HepG2 (cell line): ENCODE measurements around the gene GGA1. TPM values are rescaled to one million over a fixed set of nuclear protein-coding genes. Genes with fewer than 3 reads are reported as not detected.

Experiments used
- ELF1 ChIP-seq: sonication (generic); formaldehyde crosslinking; IDR thresholded peaks from 2 replicates; pipeline ENCODE4 v1.4.0; 2020; ENCODE audit warnings: missing genetic modification reagents
- GATAD2A ChIP-seq: IDR thresholded peaks from 2 replicates; pipeline ENCODE4 v1.6.1; 2016
- HOXD1 ChIP-seq: sonication (generic); formaldehyde crosslinking; IDR thresholded peaks from 2 replicates; pipeline ENCODE4 v1.5.0; 2020; ENCODE audit warnings: missing genetic modification reagents
- JUND ChIP-seq: sonication (generic); formaldehyde crosslinking; IDR thresholded peaks from 2 replicates; pipeline ENCODE4 v1.8.0; 2022; ENCODE audit warnings: mild to moderate bottlenecking, missing genetic modification reagents
- LRRFIP1 ChIP-seq: sonication (generic); formaldehyde crosslinking; conservative IDR thresholded peaks from 2 replicates; pipeline ENCODE4 v1.4.0; 2020; ENCODE audit warnings: missing genetic modification reagents
- MBD4 ChIP-seq: IDR thresholded peaks from 2 replicates; pipeline ENCODE4 v1.6.1; 2012; ENCODE audit warnings: low read length, inconsistent platforms, borderline replicate concordance
- NFKBIZ ChIP-seq: IDR thresholded peaks from 2 replicates; pipeline ENCODE4 v1.6.1; 2018; ENCODE audit warnings: missing genetic modification reagents, missing compliant biosample characterization
- NR2F1 ChIP-seq, 2 experiments: fragments of 450-650 bp in 1 of 2; formaldehyde crosslinking in 1 of 2; IDR thresholded peaks; 2 replicates each; pipeline versions ENCODE4 v1.5.0 to v1.6.1; 2016 to 2020; ENCODE audit warnings: mild to moderate bottlenecking in 1 of 2, missing compliant biosample characterization in 1 of 2, missing genetic modification reagents in 1 of 2, moderate library complexity in 1 of 2
- PRMT3 ChIP-seq: sonication (generic); formaldehyde crosslinking; IDR thresholded peaks from 2 replicates; pipeline ENCODE4 v1.8.1; 2022; ENCODE audit warnings: low read depth, mild to moderate bottlenecking, moderate library complexity, missing genetic modification reagents, borderline replicate concordance
- RXRB ChIP-seq: IDR thresholded peaks from 2 replicates; pipeline ENCODE4 v1.6.1; 2016; ENCODE audit warnings: borderline replicate concordance, missing genetic modification reagents, missing compliant biosample characterization
- SMAD1 ChIP-seq: sonication (generic); formaldehyde crosslinking; IDR thresholded peaks from 2 replicates; pipeline ENCODE4 v1.4.0; 2020; ENCODE audit warnings: missing genetic modification reagents, low read depth, mild to moderate bottlenecking, borderline replicate concordance
- WIZ ChIP-seq: sonication (generic); formaldehyde crosslinking; IDR thresholded peaks from 2 replicates; pipeline ENCODE4 v1.5.1; 2020; ENCODE audit warnings: mild to moderate bottlenecking, missing genetic modification reagents
- ZFP37 ChIP-seq: sonication (generic); formaldehyde crosslinking; IDR thresholded peaks from 2 replicates; pipeline ENCODE4 v1.4.0; 2020; ENCODE audit warnings: missing genetic modification reagents, borderline replicate concordance
- ZNF512 ChIP-seq: sonication (generic); formaldehyde crosslinking; IDR thresholded peaks from 2 replicates; pipeline ENCODE4 v1.4.0; 2020; ENCODE audit warnings: mild to moderate bottlenecking, missing genetic modification reagents
- ZNF598 ChIP-seq: sonication (generic); formaldehyde crosslinking; IDR thresholded peaks from 2 replicates; pipeline ENCODE4 v1.5.1; 2020; ENCODE audit warnings: mild to moderate bottlenecking, missing genetic modification reagents, borderline replicate concordance
- ZNF724P ChIP-seq: sonication (generic); formaldehyde crosslinking; IDR thresholded peaks from 2 replicates; pipeline ENCODE4 v1.8.0; 2022; ENCODE audit warnings: missing genetic modification reagents, borderline replicate concordance
- polyA plus RNA-seq, 8 experiments: library from polyadenylated mRNA; depleted of rRNA in 3 of 8; stranded (reverse) in 7 of 8; unstranded in 1 of 8; fragments of >200 nt; fragmentation: Illumina TruSeq in 4 of 8; extraction: Trizol in 4 of 8; gene quantifications; 2 replicates each; pipeline versions ENCODE4 v1.2.1 to v1.2.3, GENCODE V29; 2011 to 2016; ENCODE audit warnings: low read depth in 4 of 8, missing spikeins in 1 of 8, mixed read lengths in 1 of 8; ENCODE audit not compliant: insufficient read depth in 1 of 8
- total RNA-seq, 5 experiments: library from RNA; depleted of rRNA; stranded (reverse); fragments of >200 nt; fragmentation: Illumina TruSeq; extraction: Trizol; gene quantifications; 2 replicates each; pipeline ENCODE4 v1.2.3, GENCODE V29; 2016; ENCODE audit warnings: low read depth in 1 of 5
- TF ChIP-seq, protein P1 (sequence below): IDR thresholded peaks from 2 replicates; pipeline ENCODE4 v1.6.1; 2016; ENCODE audit warnings: low read depth, missing genetic modification reagents, missing compliant biosample characterization
- TF ChIP-seq, protein P2 (sequence below): sonication (generic); formaldehyde crosslinking; IDR thresholded peaks from 2 replicates; pipeline ENCODE4 v1.8.0; 2022; ENCODE audit warnings: mild to moderate bottlenecking, missing genetic modification reagents, borderline replicate concordance

Gene GGA1
- total and polyA plus RNA-seq, 2 of the 13 experiments (the other 11 are each of a cell fraction or from before 2014, with no cell fraction given), result 29.1 to 87.2 TPM

- TF ChIP-seq LRRFIP1 (no peak), HOXD1 (peak; percentile 49; the same call in 1 of the 2 replicates), JUND (no peak), ZFP37 (CRISPR knock-in tag) (no peak), ELF1 (no peak), SMAD1 (no peak), NR2F1 (CRISPR knock-in tag; IDR thresholded peaks at IDR 0.05) (no peak), NFKBIZ (CRISPR knock-in tag) (no peak), ZNF598 (no peak), MBD4 (no peak), WIZ (CRISPR knock-in tag) (no peak), ZNF512 (CRISPR knock-in tag) (no peak), PRMT3 (no peak), ZNF724P (no peak), RXRB (peak; percentile 62), GATAD2A (CRISPR knock-in tag) (peak; percentile 80)
- TF ChIP-seq, protein P1, sequence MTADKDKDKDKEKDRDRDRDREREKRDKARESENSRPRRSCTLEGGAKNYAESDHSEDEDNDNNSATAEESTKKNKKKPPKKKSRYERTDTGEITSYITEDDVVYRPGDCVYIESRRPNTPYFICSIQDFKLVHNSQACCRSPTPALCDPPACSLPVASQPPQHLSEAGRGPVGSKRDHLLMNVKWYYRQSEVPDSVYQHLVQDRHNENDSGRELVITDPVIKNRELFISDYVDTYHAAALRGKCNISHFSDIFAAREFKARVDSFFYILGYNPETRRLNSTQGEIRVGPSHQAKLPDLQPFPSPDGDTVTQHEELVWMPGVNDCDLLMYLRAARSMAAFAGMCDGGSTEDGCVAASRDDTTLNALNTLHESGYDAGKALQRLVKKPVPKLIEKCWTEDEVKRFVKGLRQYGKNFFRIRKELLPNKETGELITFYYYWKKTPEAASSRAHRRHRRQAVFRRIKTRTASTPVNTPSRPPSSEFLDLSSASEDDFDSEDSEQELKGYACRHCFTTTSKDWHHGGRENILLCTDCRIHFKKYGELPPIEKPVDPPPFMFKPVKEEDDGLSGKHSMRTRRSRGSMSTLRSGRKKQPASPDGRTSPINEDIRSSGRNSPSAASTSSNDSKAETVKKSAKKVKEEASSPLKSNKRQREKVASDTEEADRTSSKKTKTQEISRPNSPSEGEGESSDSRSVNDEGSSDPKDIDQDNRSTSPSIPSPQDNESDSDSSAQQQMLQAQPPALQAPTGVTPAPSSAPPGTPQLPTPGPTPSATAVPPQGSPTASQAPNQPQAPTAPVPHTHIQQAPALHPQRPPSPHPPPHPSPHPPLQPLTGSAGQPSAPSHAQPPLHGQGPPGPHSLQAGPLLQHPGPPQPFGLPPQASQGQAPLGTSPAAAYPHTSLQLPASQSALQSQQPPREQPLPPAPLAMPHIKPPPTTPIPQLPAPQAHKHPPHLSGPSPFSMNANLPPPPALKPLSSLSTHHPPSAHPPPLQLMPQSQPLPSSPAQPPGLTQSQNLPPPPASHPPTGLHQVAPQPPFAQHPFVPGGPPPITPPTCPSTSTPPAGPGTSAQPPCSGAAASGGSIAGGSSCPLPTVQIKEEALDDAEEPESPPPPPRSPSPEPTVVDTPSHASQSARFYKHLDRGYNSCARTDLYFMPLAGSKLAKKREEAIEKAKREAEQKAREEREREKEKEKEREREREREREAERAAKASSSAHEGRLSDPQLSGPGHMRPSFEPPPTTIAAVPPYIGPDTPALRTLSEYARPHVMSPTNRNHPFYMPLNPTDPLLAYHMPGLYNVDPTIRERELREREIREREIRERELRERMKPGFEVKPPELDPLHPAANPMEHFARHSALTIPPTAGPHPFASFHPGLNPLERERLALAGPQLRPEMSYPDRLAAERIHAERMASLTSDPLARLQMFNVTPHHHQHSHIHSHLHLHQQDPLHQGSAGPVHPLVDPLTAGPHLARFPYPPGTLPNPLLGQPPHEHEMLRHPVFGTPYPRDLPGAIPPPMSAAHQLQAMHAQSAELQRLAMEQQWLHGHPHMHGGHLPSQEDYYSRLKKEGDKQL (CRISPR knock-in tag), result no peak
- TF ChIP-seq, protein P2, sequence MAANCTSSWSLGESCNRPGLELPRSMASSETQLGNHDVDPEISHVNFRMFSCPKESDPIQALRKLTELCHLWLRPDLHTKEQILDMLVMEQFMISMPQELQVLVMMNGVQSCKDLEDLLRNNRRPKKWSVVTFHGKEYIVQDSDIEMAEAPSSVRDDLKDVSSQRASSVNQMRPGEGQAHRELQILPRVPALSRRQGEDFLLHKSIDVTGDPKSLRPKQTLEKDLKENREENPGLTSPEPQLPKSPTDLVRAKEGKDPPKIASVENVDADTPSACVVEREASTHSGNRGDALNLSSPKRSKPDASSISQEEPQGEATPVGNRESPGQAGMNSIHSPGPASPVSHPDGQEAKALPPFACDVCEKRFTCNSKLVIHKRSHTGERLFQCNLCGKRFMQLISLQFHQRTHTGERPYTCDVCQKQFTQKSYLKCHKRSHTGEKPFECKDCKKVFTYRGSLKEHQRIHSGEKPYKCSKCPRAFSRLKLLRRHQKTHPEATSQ, result no peak
Measured at GRCh38 chr22:37563153-37564081, 45.2 kb upstream of the GGA1 start (continued).
